Suppressor macrophage (primary cell): Measurements from ENCODE around the gene MUC2.

Experiments used
- DNase-seq, 4 experiments: peaks; one replicate each; pipeline ENCODE4 v3.0.0-alpha.2; 2020 to 2022

The MUC2 gene

DNA sequence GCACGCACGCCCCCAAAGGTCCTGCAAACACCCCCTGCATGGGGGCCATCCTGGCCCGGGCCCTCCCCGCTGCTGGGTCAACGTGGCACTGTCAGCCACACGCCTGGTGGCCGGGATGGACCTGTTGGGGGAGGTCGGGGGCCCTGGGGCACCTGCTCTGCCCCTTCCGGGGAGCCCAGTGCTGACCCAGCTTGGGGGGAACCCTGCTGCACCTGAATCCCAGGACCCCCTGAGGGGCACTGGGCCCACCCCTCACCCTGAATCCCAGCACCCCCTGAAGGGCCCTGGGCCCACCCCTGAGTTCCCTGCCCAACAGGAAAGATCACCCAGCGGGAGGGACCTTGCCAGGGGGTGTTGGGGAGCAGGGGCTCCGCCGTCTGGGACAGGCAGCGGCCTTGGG lies 37.7 kb upstream of the MUC2 start:
- DNase-seq: no peak

DNA sequence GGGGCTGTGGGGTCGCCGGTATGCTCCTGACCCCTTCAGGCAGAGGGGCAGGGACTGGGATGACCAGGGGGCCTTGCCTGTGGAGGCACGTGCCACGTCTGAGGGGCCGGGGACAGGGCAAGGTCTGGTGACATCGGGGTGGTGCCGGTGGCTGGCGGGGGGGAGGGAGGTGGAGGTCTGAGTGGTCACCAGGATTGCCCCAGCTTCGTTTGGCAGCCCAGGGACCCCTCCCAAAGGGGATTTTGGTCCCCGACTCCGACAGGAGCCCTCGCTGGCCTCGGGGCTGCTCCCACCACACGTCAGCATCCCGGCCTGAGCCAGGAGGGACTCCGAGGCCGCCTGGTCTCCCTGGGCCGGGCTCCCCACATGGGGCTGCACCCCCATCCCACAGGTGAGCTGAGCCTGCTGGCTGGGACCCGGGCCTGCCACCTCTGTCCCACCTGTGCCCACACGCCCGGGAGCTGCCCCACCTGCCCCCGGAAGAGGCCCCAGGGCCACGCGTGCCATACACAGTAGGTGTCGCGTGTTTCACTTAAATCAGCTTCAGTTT lies 37.1 kb upstream of the MUC2 start:
- DNase-seq: no peak

DNA sequence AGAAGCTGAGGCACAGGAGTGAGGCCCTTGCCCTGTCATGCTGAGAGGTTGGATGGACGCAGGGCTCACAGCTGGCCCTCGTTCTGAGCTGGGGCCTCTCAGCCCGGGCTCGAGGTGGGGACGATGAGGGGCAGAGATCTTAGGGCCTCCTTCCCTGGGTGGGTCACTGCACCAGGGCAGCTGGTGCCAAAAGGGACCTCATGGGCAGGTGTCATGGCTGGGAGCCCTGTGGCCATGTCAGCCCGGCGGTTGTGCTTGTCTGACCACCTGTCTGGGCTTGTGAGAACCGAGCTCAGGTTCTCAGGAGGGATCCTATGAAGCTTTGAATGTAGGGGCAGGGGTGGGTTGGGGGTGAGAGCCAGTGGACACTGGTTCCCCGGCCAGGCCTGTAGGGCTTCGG lies 36.3 kb upstream of the MUC2 start:
- DNase-seq: no peak

DNA sequence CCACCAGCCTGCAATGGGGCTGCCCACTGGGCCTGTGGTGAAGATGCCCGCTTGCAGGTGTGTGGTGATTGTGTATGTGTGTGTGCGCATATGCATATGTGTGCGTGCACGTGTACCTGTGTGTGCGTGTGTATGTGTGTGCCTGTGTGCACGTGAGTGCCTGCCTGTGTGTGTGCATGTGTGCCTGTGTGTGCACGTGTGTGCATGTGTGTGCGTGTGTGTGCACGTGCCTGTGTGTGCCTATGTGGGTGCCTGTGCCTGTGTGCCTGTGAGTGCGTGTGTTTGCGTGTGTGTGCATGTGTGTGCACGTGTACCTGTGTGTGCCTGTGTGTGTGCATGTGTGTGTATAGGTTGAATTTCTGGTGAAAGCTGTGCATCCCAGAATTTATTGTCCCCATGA lies 35.8 kb upstream of the MUC2 start:
- no peak for DNase-seq

DNA sequence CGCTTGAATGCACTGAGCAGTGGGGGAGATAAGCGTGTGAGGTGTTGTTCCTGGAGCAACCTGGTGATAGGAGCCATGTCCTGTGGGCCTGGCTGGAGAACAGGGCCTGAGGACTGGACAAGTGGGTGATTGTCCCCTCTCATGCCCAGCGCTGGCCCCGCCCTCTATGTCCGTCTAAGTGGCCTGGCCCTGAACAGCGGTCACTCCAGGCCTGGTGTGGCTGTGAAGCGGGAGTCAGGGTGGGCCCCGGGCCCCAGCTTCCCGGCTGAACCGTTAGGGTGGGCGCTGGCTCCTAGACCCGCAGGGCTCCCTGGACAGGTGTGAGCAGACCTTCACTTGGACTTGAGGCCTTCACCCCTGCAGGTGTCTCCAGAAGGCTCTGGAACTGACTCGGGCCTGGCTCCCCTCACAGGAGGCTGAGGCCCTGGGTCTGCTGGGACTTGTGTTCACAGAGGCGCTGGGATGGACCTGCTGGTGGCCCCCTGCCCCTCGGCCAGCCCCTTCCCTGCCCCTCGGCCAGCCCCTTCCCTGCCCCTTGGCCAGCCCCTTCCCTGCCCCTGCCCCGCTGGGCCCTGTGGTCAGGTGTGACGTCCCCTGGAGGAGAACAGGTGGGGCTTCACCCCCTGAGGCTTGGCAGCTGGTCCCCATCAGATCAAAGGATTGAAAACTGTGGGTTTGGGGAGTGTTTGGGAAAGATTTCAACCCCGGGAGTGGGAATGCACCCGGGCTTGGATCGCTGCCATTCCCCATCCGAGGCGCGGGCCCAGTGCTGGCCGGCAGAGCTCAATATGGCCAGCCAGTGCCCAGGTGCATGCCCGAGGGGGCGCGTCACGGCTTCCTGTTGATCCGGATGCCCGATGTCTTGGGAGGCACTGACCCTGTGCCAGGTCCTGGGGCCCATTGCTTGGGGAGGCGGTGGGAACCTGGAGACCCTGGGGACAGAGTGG lies 34.9 kb upstream of the MUC2 start:
- DNase-seq: no peak

DNA sequence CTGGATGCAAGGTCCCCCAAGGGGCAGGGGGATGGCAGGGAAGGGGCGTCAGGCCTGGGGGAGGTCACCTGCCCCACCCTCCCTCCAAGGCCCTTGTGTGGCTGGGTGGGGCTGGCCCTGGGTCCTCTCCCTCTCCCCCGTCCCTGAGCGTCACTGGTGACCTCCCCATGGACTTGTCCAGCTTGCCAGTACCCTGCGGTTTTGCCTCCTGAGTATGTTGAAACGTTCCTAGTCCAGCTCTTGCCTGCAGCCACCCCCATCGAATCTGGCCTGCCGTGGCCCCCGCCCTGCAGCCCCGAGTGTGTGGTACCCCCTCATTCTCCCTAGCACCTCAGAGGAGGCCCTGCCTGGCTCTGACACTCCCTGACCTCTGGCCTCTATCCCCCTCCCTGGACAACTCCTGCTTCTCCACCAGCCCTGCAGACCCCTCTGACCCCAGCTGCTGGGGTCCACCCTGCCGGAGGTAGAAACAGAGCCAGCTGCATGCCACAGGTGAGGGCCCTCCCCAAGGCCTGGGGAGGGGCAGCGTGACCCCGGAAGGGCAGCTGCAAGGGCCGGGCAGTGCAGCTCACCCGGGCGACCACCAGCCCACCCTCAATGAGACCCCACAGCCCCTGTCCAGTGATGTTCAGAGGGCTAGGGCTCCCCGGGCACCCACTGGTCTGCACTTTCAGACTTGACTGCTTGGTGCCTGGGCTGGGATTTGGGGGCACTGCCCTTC lies 34.1 kb upstream of the MUC2 start:
- no peak for DNase-seq

DNA sequence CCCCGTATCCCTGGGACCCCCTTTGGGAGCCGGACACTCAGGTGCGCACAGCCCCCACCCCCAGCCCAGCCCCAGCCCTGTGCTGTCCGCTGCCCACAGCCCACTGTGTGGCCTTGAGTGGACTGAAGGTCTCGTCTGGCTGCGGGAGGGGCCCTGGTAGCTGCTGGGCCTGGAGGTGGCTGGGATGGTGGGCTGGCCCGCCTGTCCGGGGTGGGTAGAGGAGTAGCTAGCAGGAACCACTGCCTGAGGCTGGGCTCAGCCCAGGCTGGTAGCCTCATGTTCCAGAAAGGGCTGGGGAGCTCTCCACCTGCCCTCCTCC lies 33.6 kb upstream of the MUC2 start:
- DNase-seq: no peak

DNA sequence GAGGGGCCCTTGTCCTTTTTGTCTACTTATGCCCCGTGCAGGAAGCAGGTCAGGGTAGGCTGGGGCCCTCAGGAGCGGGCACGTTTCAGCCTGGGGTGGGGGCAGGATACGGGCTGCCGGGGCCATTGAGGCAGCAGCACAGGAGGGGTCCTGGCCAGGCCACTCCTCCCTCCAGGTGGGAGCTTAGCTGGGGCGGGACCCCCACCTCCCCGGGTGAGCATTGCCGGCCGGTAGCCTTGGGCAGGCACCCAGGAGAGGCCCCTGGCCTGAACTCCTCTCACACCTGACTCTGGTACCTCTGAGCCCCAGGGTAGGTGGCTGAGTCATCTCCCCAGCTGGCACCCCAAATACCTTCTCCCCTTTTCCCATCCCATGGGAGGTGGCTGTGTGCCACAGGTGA lies 33.2 kb upstream of the MUC2 start:
- DNase-seq: no peak

DNA sequence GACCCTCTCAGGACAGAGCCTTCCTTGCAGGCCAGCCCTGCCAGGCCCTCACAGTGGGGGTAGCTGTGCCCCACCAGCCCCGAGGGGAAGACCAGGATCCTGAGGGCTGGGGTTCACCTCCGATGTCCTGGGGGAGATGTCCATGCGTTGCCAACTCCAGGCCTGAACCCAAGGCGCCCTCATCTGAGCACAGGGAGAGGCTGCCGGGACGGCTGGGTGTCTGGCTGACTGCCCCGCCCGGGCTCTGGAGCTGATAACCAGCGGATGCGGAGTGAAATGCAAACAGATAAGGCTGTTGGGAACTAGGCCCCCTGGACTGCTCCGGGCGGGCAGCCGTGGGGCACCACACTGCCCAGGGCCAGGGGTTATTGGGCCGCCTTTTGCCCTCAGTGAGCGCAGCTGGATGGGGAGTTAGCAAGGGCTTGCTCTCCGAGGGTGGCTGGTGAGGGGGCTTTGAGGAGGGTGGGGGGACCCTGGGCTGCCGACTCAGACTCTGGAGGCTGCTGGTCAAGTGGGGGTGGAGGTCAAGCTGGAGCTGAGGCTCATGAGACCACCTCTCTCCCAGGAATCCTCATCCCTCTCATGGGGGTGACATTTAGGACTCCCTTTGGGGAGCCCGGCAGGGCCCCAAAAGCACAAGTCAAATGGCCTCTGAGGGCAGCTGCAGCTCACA lies 32.6 kb upstream of the MUC2 start:
- DNase-seq: no peak

DNA sequence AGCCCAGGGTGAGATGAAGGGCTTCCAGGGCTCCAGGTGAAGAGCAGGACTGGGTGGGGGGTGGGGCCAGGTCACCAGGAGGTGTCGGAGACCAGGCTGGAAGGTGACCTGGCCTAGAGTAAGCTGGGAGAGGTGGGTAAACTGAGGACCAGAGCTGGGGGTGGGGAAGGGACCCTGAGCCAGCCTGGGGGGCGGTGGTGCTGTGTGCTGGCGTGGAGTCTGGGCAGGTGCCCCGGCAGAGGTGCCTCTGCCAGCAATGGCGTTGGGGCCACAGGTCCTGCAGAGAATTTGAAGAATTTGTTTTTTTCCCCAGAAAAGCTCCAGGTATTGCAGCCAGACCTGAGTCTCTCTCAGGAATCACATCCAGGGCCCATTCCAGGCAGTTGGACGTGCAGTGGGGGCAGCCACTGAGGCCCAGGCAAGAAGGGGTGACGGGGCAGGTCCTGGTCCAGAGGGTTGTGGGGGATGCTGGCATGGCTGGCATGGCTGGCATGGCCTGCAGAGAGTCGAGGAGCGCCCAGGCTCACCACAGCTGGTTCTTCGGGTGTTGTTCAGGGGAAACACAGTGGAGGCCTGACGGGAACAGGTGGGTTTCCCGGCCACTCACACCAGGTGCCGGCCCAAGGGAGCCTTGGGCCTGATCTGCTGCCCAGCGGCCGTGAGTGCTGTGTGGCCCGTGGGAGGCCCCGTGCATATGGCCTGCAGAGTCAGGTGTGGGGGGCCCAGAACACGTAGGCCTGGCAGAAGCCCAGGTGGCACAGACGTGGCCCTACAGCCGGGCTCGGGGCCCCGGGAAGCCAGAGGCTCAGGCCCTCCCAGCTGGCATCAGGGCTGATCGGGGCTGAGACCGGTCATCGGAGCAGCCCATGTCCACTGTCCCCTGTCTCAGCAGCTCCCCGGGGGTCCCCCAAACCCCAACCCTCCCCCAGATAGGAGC lies 31.8 kb upstream of the MUC2 start:
- no peak for DNase-seq

DNA sequence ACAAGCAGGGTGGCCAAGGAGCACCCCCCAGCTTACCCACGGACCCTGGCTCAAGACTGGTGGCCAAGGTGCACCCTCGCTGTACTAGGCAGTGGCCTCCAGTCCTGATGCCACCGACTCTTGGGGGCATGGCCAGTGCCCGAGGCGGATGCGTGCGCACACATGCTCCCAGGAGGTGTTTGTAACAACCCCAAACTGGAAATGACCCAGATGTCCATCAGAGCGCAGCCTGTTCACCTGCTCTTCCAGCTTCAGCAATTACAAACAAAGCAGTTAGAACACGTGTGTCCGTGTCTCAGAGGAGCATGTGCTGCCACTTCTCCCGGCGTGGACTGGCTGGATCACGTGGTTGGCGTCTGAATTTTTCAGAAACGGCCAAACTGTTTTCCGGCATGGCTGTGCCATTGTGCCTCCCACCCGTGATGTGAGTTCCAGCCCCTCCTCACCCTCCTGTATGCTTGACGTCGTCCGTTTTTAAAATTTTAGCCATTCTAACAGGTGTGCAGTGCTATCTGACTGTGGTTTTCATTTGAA lies 31.0 kb upstream of the MUC2 start:
- no peak for DNase-seq

DNA sequence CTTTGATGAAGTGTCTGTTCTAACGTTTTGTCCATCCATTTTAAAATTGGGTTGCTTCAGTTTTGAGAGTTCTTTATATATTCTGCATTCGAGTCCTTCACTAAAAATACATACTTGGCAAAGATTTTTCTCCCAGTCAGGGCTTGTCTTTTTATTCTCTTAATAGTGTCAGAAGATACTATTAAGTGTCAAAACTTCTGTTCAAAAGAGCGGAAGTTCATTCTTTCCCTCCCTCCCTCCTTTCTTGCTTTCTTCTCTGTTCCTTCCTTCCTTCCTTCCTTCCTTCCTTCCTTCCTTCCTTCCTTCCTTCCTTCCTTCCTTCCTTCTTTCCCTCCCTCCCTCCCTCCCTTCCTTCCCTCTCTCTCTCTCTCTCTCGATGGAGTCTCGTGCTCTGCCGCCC lies 30.5 kb upstream of the MUC2 start:
- no peak for DNase-seq

DNA sequence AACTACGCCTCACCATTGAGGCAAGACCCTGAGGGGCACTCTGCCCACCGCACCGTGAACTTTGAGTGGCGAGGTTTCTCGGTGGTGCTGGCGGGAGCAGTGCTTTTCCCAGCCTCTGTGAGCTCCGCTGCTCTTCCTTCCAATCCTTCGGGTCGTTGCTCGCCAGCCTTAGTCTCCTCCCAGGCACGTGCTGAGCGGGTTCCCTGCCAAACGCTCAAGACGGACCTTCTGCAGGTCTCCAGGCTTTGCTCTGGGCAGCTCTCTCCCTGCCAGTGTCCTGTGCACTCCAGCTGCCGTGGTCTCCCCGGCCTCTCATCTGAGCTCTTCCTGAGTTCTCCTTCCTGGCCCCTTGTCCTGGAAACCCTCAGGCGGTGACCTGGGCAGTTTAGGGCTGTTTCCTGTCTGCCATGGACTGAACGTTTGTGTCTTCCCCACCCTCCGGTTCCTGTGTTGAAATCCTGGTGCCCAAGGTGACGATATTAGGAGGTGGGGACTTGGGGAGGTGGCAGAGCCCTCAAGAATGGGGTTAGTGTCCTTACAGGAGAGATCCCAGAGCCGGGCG lies 27.0 kb upstream of the MUC2 start:
- DNase-seq: no peak

DNA sequence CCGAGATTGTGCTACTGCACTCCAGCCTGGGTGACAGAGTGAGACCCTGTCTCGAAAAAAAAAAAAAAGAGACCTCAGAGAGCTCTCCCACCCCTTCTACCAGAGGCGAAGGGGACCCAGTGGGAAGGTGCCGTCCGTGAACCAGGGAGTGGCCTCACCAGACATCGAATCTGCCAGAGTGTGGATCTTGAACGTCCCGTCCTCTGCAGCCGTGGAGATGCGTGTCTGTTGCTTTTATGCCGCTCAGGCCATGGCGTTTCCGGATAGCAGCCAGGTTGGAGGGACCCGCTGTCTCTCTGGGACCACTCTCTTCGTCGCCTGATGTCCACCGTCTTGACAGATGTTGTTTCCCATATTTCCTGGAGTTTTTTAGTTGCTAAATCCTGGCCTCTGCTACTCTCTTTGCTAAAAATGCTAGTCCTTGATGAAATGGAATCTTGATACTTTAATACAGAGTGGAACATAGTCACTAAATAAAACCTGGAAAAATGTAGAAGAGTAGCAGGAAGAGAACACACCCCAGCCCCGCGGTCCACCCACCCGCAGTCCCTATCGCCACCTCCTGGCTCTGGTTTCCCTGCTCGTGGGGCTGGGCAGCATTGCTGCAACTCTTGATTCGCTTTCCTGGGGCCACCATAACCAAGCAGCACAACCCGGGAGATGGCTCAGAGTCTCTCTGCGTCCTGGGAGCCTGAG lies 26.2 kb upstream of the MUC2 start:
- no peak for DNase-seq

DNA sequence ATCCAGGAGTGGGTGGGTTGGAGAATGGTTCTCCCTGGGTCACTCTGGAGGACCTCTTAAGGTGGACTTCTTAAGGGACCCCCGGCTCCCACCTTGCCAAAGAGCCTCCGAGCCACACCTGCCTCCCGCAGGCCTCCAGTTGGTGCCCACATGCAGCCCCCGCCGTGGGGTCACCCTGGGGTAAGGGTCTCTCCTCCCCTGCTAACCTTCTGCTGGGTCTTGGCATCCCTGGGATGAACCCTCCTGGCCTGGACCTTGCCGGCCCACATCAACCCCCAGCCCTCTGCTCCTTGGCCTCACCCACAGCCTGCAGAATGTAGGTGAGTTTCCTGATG lies 25.6 kb upstream of the MUC2 start:
- DNase-seq: no peak

DNA sequence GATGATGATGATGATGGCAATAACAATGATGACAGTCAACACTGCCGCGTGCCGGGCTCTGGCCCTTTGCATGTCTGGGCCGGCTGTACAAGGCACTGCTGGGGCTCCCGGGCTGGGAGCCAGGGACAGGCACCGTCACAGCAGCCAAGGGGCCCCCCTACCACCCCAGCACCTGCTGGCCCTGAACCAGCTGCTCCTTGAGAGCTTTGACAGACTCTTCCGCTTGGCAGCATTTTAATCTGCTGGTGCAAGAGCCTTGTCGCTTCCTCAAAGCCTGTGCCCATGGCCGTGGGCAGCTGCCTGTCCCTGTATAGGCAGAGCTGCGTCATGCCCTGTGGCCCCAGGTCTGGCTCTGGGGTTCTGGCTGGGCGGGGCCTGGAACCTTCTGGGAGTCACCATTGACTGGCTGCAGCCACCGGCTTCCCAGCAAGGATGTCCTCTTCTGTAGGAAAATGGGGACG lies 25.2 kb upstream of the MUC2 start:
- peak; percentile 69 to 85 (median 78) for DNase-seq

DNA sequence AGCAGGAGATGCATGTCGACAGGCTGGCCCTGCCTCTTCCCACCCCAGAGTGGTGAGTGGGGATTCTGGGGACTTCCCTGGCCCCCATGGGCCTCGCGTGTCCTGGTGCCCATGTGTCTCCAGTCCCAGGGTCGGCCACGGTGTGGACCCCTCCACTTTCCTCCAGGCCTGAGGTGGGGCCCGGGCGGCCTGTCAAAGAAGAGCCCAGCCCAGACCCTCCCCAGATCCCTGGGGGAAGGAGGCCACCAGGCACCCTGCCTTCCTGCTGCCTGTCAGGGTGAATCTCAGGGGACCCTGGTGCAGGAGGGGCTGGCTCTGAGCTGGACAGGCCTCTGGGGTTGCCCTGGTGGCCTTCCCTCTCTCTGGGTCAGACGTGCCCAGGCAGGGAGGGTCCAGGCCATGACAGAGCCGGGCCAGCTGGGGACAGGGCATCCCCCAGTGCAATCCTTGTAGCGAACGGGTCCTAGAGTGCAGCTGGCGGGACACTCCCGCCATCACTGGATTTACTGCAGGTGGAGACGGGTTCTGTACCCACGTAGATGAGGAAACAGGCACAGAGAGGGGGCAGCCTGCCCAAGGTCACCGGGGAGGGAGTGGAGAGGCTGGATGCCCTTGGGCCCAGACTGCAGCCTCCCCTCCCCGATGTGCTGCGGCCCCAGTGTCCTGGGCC lies 24.6 kb upstream of the MUC2 start:
- DNase-seq: no peak

DNA sequence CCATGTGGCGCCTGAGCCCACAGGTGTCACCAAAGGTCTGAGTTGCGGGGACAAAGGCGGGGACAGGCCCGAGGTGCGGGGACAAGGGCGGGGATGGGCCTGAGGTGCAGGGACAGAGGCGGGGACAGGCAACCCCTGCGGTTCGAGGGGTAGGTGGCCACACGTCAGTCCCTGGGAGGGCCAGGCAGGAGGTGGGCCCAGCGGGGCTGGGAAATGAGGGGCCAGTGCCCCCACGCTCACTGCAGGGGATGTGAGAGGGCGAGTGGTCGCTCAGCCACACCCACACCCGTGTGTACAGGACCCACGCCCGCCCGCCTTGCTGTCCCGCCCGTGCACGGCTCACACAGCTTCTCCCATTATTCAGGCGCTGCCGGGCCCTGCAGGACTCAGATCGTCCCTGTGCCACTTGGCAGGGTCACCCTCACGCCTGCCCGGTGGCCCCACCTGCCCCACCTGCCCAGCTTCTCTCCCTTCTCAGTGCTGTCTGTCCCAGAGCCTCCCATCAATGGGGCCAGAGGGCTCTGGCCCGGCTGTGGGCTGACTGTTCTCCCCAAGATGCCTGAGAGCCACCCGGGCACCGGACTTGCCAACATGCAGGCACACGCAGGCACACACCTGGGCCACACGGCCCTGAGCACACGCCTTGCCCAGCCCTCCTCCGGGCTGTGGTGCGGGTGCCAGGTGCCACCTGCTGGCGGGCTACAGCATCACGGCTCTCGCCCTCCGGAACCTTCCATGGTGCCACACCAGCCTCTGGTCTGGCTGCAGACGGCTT lies 23.9 kb upstream of the MUC2 start:
- DNase-seq: peak; percentile 69 to 87 (median 80)

DNA sequence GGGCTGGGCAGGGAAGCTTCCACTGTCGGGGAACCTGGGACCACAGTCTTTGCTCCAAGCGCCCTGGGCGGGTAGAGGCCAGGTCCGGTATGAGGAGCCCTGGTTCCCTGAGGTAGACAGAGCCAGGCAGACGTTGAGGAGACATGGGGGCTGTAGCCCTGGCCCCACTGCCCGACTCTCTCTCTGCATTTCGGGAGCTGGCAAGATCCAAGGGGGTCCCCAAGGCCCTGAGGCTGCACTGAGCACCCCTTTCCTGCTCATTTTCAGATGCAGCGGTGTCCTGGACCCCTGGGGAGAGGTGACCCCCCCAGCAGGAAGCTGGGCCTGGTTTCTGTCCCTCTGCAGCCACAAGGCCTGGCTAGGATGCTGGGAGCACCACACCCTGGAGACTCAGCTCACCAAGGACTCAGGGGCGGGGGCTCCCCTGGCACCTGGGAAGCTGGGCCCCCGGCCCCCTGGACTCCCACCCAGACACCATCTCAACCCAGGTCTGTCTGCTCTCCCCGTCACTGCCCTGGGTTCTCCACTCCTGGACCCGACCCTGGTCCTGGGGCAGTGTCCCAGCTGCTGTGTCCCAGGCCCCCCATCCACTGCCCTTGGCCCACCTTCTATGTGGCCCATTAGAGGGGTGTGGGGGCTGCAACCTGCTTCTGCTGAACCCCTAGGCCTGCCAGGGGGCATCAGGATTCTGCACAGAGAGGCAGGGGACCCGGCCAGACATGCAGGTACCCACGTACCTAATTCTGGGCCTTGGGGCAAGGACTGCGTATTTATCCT lies 23.1 kb upstream of the MUC2 start:
- DNase-seq: no peak
